Uterus (tissue), 4 donors: ENCODE data around the gene RALGPS1. TPM values are rescaled to one million over a fixed set of nuclear protein-coding genes. Genes with fewer than 3 reads are reported as not detected.

Source experiments
- DNase-seq, 2 donors: peaks; one replicate each; pipeline ENCODE4 v3.0.0-alpha.2; 2019 to 2020
- H3K27ac ChIP-seq, 2 donors: fragments of 200-600 bp; sonication (generic); 1 replicate in 1 of 2; 2 replicates in 1 of 2; pipeline ENCODE4 v1.5.1; 2016 to 2018
- H3K27me3 ChIP-seq, 2 donors: fragments of 200-600 bp; sonication (generic); one replicate each; pipeline ENCODE4 v1.5.1; 2018 to 2019; ENCODE audit warnings: control low read depth in 1 of 2
- H3K36me3 ChIP-seq, 2 donors: fragments of 200-600 bp; sonication (generic); one replicate each; pipeline ENCODE4 v1.5.1; 2019; ENCODE audit warnings: control low read depth in 1 of 2
- H3K4me1 ChIP-seq, 2 donors: fragments of 200-600 bp; sonication (generic); one replicate each; pipeline ENCODE4 v1.5.1; 2018 to 2019; ENCODE audit warnings: control low read depth in 1 of 2
- H3K4me3 ChIP-seq, 2 donors: fragments of 200-600 bp; sonication (generic); 1 replicate in 1 of 2; 2 replicates in 1 of 2; pipeline ENCODE4 v1.5.1; 2018 to 2019; ENCODE audit warnings: mild to moderate bottlenecking in 1 of 2
- H3K9me3 ChIP-seq, 2 donors: fragments of 200-600 bp; sonication (generic); one replicate each; pipeline ENCODE4 v1.5.1; 2019; ENCODE audit warnings: control low read depth in 1 of 2
- POLR2A ChIP-seq, 2 donors: fragments of 450-650 bp; IDR thresholded peaks; one replicate each; pipeline ENCODE4 v1.6.1; 2016; ENCODE audit warnings: antibody characterized with exemption in 2 of 2, mild to moderate bottlenecking in 1 of 2, moderate library complexity in 1 of 2
- intact Hi-C: fragments of 100-400 bp; cut with DNase I; formaldehyde crosslinking; loops from one replicate; pipeline ENCODE4 v1.15.1; 2023; ENCODE audit warnings: low total_unique reads
- total RNA-seq, 4 donors: library from RNA; depleted of rRNA in 3 of 4; stranded (reverse); fragments of >200 nt in 3 of 4; gene quantifications; one replicate each; pipeline versions ENCODE4 v1.1.0 to v1.2.4, GENCODE V29; 2014 to 2023
- TF ChIP-seq, protein P1 (sequence below), 4 experiments: fragments of 200-600 bp in 2 of 4; fragments of 450-650 bp in 2 of 4; sonication (generic) in 2 of 4; IDR thresholded peaks; one replicate each; pipeline ENCODE4 v1.5.1; 2016 to 2019; ENCODE audit warnings: antibody characterized with exemption in 4 of 4, mild to moderate bottlenecking in 2 of 4, moderate library complexity in 1 of 4
- donor health status: DM: yes; HTN: yes; CAD: no.

The RALGPS1 gene
- total RNA-seq, 4 donors from 2014 or later: 8.5 to 16.7 (median 14.5) TPM

DNA sequence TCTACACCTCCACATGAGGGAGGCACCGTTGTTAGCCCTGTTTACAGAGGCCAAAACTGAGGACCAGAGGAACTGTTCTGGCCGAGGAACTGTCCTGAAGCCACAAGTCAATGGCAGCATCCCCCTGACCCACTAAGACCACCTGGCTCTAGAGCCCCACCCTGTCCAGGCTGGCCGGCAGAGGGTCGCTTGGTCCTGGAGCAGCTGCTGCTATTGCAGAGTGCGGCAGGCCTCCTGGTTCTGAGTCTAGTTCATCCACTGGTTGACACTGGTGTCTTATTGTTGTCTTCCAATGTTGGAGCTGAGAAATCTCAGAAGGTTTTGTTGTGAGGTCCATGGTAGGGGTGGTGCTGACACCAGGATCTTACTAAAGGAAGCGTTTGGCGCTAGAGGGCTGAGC is 234.4 kb downstream of the RALGPS1 start:
- Histone ChIP-seq H3K4me1 (no peaks in the 10 kb centered on the region), H3K27ac (no peak overlapping the region), H3K4me3 (no peak overlapping the region), H3K36me3 (no peaks in the 10 kb centered on the region), H3K9me3 (no peaks in the 10 kb centered on the region), H3K27me3 (no peaks in the 10 kb centered on the region)
- DNase-seq: peak in 1 of 2 donors; percentile 8
- no peak for TF ChIP-seq POLR2A (IDR thresholded peaks at IDR 0.05)
- TF ChIP-seq, protein P1, sequence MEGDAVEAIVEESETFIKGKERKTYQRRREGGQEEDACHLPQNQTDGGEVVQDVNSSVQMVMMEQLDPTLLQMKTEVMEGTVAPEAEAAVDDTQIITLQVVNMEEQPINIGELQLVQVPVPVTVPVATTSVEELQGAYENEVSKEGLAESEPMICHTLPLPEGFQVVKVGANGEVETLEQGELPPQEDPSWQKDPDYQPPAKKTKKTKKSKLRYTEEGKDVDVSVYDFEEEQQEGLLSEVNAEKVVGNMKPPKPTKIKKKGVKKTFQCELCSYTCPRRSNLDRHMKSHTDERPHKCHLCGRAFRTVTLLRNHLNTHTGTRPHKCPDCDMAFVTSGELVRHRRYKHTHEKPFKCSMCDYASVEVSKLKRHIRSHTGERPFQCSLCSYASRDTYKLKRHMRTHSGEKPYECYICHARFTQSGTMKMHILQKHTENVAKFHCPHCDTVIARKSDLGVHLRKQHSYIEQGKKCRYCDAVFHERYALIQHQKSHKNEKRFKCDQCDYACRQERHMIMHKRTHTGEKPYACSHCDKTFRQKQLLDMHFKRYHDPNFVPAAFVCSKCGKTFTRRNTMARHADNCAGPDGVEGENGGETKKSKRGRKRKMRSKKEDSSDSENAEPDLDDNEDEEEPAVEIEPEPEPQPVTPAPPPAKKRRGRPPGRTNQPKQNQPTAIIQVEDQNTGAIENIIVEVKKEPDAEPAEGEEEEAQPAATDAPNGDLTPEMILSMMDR (IDR thresholded peaks at IDR 0.05): no peak
- intact Hi-C loops: no loop called here

DNA sequence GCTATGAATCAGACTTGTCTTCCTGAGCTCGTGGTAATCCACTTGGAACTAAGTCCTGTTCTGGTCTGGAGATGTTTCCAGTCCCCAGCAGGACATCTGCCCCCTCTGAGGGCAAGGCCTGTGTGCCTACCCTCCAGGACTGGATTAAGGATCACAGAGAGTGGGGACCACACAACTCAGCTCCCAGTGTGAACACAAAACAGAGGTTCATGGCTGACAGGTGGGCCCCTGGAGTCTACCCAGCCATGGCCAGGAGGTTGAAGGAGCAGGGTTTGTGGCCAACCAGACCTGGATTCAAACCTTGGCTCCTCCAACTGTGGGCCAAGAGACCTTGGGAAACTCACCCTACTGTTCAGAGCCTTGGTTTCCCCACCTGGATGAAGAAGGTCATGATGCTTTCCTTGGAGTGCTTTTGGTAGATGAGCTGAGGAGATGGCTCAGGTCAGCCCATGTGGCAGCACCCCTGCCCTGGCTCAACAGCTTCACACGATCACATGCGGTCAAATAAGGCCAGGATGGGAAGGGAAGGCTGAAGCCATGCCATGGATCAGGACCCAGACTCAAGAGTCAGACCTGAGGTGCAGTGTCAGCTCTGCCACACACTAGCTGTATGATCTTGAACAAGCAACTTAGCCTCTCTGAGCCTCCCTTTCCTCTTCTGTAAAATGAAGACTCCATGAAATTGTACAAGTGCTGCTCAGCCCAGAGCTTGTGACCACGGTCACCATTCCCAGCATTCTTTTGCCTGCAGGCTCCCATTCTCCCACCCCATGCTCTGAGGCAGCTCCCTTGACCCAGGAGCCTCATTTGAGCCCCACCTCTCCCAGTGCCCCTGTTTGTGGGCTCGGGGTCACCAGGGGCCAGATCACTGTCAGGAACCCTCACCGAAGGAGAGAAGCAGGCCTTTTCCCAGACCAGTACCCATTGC is 235.1 kb downstream of the RALGPS1 start:
- H3K4me1 ChIP-seq: no peaks in the 10 kb centered on the region
- no peaks in the 10 kb centered on the region for H3K36me3 ChIP-seq
- peak in 1 of 2 donors; percentile 7 for DNase-seq
- H3K4me3 ChIP-seq: no peak overlapping the region
- H3K27me3 ChIP-seq: no peaks in the 10 kb centered on the region
- H3K27ac ChIP-seq: no peak overlapping the region
- no peaks in the 10 kb centered on the region for H3K9me3 ChIP-seq
- TF ChIP-seq POLR2A (IDR thresholded peaks at IDR 0.05): no peak
- TF ChIP-seq, protein P1 (IDR thresholded peaks at IDR 0.05): no peak
- intact Hi-C loops: no loop called here

DNA sequence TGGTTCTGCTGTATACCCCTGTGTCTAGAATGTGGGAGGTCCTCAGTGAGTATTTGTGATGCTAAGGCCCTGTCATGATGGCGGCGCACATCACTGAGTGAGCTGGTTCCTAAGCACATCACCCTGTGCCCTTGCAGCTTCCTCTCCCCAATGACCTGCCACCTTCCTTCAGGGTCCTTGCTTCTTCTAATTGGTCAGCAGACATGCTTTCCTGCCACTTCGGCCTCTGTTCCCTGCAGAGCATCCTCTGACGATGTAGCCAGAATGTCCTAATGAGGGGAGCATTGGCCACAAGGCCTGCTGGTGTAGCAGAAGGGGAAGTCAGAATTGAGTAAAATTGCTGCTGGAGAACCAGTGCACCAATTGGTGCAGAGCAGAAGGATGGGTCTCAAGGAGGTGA is 238.9 kb downstream of the RALGPS1 start:
- intact Hi-C loops: no loop called here
- DNase-seq: peak in 1 of 2 donors; percentile 12

DNA sequence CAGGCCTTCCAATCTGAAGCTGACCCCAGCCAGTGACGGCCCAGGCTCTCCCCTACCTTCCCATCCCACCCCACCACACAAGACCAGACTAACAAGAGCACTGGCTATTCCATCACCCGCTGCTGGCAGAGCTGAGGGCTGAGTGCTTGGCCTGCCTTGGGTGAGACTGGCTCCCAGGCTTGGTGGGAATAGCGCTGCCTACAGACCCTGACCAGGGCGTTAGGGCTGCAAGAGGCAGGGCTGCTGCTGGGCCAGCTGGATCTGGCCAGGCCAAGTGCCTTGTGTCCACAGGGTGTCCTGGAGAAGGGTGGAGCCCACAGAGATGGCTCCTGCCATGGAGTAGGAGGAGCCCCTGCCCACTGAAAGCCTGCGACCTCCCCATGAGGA is 239.4 kb downstream of the RALGPS1 start:
- Histone ChIP-seq H3K27ac (peak overlapping the region; percentile 54 to 65), H3K36me3 (no peaks in the 10 kb centered on the region), H3K4me1 (no peaks in the 10 kb centered on the region), H3K27me3 (no peaks in the 10 kb centered on the region), H3K9me3 (no peaks in the 10 kb centered on the region), H3K4me3 (no peak overlapping the region)
- no peak for TF ChIP-seq POLR2A (IDR thresholded peaks at IDR 0.05)
- TF ChIP-seq, protein P1 (IDR thresholded peaks at IDR 0.05): no peak
- intact Hi-C loops: no loop called here
- DNase-seq: peak in 1 of 2 donors; percentile 14

More for the DNA sequence above, 238.9 kb downstream of the RALGPS1 start:
- Histone ChIP-seq H3K4me3 (no peak overlapping the region), H3K27ac (no peak overlapping the region), H3K36me3 (no peaks in the 10 kb centered on the region), H3K9me3 (no peaks in the 10 kb centered on the region), H3K4me1 (no peaks in the 10 kb centered on the region), H3K27me3 (no peaks in the 10 kb centered on the region)
- no peak for TF ChIP-seq POLR2A (IDR thresholded peaks at IDR 0.05)
- TF ChIP-seq, protein P1 (IDR thresholded peaks at IDR 0.05): no peak
